ENCODE results near the gene EPS8L2.
A peak's percentile ranks its signal among the peaks of the same experiment; 100 is the strongest.

Gene EPS8L2
- total RNA-seq: 2.7 to 7.5 (median 5.7) reads per million in 4 donors

- no peak for DNase-seq
These were observed at the start of gene EPS8L2 for GRCh38 chr11:705646-706438. Gene EPS8L2 (plus strand): TSS chr11:706231. CDS start chr11:709408, 3,177 bp downstream.

- DNase-seq: no peak
These were observed 49.6 kb upstream of the EPS8L2 start for GRCh38 chr11:656426-656825.

GRCh38 chr11:656866-657265 is 49.2 kb upstream of the EPS8L2 start:
- no peak for DNase-seq

GRCh38 chr11:657691-658126 is 48.3 kb upstream of the EPS8L2 start:
- DNase-seq: no peak

DNA sequence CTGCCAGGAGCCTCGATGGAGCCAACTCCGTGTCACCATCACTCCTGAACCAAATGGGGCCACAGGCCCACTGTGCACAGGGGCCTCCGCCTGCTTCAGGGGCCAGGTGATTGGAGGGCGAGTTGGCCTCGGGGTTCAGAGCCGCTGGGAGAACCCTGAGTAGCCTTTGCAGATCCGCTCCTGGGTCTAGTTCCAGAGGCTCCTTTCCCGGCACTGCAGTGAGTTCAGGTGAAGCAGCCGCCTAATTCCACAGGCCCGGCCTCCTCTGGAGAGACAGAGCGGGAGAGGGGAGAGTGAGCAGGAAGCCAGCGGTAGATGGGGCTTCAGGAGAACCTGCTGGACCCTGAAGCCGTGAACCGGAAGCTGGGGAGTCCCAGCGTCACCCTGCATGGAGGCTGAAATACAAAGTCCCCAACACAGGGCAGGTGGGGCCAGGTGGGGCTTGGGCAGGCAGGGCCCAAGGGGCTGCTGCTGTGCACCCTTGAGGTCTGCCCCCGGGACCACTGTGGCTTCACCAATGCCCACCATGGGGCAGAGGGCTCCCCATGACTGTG is 46.4 kb upstream of the EPS8L2 start:
- DNase-seq: no peak

DNA sequence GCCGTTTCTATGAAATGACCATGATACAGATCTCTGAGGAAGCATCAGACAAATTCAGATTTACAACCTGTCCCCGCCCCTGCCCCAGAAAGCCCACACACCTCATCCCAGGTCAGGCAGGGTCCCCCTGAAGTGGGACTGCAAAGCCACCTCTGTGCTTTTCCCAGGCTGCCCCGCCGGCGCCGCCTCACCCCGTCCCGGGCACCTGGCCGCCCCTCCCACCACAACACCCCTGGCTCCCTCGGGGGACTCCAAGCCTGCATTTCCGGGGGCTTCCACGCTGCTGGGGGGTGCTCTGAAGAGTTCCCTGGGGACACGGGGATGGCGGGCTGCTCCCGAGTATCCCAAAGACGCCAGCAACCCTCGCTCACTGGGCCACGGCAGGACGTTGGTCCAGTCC is 45.8 kb upstream of the EPS8L2 start:
- no peak for DNase-seq

DNA sequence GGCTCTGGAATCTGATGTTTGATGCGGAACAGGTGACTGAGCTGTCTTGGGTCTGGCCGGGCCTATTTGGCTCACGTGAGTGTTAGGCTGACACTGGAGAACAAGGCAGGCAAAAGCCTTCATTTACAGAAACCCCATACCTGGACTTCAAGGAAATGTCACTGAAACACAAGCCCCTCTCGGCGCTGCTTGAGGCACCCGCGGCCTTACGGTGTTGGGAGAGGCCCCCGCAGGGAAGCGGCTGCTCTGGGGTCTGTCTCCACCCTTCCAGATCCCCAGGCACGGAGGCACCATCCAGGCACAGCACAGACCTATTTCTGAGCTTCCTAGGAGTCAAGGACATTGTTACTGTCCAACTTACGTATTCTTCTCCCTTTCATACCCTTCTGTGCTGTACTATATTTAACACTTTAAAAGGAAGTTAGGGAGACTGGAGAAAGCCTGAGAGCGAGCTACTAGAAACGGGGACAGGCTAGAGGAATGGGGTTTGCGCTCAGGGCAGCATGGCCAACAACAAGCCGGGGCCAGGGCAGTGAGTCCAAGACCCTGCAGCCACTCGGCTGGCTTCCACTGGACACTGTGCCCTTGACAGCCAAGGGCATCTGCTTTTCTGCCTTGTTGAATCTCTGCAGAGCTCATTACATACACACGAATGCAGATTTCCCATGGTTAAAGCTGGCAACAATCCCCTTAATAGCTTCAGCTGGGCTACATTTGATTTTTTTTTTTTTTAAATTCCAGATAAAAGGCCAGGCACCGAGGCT is 45.2 kb upstream of the EPS8L2 start:
- no peak for DNase-seq

GRCh38 chr11:662689-663274 is 43.2 kb upstream of the EPS8L2 start:
- peak in 2 of 5 donors; percentile 8 to 20 for DNase-seq

DNA sequence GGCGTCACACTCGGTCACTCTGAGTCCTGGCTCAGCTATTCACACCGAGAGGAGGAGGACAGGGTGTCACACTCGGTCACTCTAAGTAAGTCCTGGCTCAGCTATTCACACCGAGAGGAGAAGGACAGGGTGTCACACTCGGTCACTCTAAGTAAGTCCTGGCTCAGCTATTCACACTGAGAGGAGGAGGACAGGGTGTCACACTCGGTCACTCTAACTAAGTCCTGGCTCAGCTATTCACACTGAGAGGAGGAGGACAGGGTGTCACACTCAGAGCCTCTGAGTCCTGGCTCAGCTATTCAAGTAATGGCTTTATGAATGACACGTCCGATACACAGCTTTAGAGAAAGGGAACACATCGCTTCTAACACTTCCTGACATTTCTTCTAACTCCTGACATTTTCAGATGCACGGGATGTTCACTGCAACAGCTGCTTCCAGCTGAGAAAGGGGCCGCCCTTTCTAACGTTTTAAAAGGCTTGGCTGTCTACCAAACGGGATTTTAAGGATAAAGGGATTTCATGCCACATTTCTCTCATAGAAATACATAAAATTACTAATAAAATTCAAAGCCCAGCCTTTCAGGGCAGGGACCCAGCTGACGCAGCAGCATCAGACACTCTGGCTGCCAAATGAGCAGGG is 40.8 kb upstream of the EPS8L2 start:
- DNase-seq: no peak

- DNase-seq: no peak
These were observed 40.2 kb upstream of the EPS8L2 start for GRCh38 chr11:665704-666281.

DNA sequence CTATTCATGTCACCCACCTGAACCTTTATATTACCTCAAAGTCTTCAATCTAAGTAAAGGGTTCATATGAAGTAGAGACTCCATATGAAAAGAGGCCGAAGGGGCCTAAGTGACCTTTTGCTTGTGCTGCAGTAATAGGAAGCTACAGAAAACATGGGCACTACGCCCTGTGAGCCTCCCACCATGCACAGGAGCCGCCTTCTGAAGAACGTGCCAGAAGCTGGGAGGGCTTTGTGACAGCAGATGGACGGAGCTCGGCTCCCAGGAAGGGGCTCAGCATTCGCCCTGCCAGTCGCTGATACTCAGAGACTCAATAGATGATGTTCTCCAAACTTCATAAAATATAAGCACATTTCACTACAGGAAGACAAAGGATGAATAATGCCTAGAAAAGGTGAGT is 32.2 kb upstream of the EPS8L2 start:
- DNase-seq: no peak

DNA sequence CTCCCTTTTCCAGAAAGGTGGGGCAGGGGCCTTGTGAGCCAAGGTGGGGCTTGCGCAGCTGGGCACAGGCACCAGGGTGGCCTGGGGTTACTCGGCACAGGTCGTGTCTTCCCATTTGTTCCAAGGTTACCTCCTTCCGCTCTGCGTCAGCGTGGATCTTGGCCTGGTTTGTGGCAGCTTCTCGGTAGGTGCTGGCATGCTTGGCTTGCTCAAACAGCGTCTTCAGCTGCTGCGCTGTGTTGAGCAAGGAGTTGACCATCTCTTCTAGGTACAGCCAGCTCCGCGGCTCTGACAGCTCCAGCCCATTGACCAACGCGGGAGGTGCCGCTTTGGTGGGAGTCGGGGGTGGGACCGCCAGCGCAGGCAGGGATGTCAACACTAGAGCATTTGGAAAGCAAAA is 31.6 kb upstream of the EPS8L2 start:
- DNase-seq: no peak

GRCh38 chr11:678297-678696 is 27.7 kb upstream of the EPS8L2 start:
- DNase-seq: no peak

- DNase-seq: no peak
These were observed 26.5 kb upstream of the EPS8L2 start for GRCh38 chr11:679271-680207.

DNA sequence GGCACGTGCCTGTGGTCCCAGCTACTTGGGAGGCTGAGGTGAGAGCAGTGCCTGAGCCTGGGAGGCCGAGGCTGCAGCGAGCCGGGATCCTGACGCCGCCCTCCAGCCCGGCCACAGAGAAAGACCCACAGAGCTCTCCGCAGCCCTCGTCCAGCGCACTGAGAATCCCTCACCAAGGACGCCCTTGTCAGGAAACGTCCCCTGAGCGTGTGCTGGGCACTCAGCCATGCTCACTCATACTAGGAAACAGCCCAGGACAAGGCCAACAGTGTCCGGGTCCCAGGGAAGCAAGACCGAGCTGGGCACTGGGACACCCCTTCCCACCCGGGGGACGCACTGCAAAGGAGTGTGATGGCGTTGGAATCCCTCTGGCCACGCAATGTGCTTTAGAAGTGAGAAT is 25.6 kb upstream of the EPS8L2 start:
- no peak for DNase-seq

DNA sequence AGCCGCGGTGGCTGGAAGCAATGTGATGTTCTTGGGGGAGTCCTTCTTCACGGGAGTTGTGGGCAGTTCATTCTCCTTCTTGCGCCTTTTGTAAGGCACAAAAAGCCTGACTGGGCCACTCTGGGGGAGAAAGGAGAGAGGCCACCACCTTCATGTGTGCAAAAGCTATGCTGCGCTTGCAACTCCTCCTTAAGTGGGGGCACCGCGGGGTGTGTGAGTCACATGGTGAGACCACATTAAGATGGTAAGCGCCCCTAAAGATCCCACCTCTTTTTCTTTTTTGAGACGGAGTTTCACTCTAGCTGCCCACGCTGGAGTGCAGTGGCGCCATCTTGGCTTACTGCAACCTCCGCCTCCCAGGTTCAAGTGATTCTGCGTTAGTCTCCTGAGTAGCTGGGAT is 25.1 kb upstream of the EPS8L2 start:
- no peak for DNase-seq

DNA sequence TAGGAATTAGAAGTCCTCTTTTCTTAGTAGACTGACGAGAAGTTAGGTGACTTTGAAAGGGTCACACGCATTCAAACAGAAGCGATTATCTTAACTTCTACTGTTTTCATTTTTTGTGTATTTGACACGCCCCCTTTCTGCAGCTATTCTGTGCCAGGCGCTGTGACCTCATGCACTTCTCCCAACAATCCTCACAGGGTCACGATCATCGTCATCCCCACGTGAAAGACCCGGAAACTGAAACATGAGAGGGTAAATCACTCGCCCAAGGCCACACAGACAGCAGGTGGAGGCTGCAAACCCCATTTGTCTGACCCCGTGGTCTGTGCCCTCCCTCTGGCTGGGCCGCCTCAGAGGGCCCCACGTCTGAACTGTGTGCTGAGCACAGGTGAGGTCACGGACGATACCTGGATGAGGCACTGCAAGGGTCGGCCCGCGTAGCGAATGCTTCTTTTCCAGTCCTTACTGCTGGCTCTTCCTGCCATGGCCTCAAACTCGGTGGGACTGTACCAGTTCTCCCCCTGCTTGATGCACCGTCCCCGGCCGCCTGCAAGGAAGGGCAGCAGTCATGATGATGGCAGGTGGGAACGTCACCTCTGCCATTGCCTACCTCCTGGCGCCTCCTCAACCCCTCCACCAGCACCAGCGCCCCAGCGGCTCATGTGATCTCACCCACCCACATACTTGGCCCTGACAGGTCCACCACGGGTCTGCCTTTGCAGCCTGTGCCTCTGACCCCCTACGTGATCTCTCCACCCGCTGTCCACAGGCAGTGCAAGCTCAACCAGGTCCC is 19.4 kb upstream of the EPS8L2 start:
- no peak for DNase-seq

DNA sequence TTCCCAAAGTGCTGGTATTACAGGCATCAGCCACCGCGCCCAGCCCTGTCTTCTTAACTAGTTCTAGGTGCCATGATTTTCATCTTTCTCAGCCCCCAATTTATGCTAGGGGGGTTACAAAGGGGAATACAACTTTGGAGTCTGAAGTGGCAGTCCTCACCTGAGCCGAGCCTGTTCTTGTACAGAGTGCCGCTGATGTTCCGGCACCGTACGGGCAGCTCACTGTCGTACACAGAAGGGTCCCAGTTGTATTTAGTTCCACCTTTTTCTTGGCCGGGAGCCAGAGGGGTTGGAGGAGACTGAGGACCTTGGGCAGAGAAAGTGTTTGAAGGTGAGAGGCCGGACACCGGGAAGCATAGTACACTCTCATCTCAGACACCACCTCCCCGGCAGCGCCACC is 18.3 kb upstream of the EPS8L2 start:
- no peak for DNase-seq

DNA sequence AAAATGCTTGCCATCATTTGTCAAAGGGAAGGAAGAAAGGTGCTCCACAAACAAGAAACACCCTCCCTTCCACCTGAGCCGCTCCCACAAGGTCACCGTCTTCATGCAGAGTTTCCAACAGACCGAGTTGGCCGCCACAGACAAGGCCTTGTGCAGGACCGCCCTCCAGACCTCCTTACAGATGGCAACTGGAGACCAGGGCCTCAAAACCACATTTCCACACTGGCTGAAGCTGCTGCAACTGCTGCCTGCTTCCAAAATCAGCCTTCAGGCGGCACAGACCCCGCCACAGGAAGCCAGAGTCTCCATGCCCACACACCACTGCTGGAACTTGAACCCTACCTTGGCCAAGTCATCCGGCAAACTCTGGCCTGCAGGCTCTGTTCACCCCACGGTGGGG is 17.4 kb upstream of the EPS8L2 start:
- DNase-seq: no peak

DNA sequence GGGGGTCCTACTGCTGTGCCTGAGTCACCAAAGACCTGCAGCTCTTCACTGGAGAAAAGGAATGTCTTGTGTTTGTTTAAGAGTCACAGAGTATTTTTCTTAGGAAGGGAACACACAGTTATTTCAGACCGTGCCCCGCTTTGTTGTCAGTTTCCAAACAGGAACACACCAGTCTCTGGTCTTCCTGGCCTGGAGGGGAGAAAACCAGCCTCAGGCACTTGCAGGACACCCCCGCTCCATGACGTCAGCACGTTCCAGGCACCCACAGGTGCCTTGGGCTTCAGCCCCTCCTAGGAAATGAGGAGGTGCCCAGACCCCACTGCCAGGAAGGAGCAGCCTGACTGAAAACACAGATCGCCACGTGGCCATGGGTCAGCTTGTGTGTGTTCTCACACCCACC is 16.4 kb upstream of the EPS8L2 start:
- no peak for DNase-seq
